Measurements from ENCODE around the gene MN1.

GRCh38 chr22:27779643-27780042, 21.9 kb downstream of the MN1 start:
- TF ChIP-seq CTCF (IDR thresholded peaks at IDR 0.05) (no peak), POLR2A (IDR thresholded peaks at IDR 0.05) (no peak)
